ENCODE measurements around the gene ZNF217. TPM values are rescaled to one million over a fixed set of nuclear protein-coding genes. Genes with fewer than 3 reads are reported as not detected.
"Not testable (repeated sequence)": the region's sequence is repeated elsewhere in the genome, so short reads cannot be mapped to it uniquely, and the experiment has no call there.

The ZNF217 gene
- total and polyA plus RNA-seq, 9 of the 15 experiments (the other 6 are each of a cell fraction or from before 2014, with no cell fraction given), result 3.0 to 41.8 (median 16.8) TPM

DNA sequence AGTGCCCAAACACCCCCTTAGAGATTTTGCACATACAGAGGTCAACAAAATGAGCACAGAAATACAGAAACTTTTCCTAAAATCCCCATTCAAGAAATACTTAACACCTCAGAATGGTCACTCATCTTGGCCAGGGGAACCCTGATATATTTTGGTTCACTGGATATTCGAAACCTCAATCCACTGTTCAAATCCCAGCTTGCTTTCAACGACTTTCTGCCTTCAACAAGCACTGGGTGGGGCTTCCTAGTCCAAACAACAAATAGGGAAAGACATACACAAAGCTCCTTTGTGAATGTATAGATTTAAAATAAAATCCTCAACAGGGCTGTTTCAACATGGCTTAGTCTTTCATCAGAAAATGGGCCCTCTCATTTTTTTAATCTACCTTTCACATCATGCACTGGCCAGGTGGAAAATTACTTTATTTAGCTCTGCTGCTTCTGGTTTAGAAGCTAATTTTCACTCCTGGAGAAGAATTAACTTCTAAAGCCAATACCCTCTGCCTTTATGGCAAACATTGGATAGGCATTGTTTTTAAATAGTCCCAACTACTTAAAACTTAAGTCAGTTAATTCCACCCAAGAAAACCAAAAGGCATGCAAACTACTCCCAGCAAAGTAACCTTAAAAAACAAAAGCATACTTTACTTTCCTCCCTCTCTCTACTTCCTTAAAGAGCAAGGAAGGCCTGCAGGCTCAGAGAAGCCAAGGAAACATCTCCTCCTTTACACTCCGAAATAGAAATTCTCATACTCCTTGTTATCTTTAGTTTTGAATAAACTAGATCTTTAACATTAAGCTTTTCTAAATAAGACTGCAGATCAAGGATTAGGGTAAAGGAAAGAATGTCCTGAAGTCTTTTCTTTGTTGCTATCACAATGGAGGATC, 9.7 kb downstream of the ZNF217 start:
- CTCF ChIA-PET (ENCODE audit: low intra/inter-chr PET ratio); intact Hi-C loops (cut with micrococcal nuclease); H3K27me3 ChIP-seq (ENCODE audit: control insufficient read depth in 2 of 2, insufficient read depth in 2 of 2, low read length in 2 of 2); H3K9ac ChIP-seq (ENCODE audit: insufficient read depth in 1 of 2, low read depth in 2 of 2, low read length in 2 of 2); FAIRE-seq; in situ Hi-C loops (cut with MboI); BruUV-seq (replicated peaks); H3K4me2 ChIP-seq (ENCODE audit: insufficient read depth, low read length); H3K9me1 ChIP-seq (ENCODE audit: control insufficient read depth, insufficient read depth, low read length); H2AFZ ChIP-seq (ENCODE audit: low read depth, low read length); H4K20me1 ChIP-seq (replicated peaks; ENCODE audit: control insufficient read depth, insufficient read depth, low read length); DNase-seq (ENCODE audit: extremely low read depth in 1 of 4, low spot score in 3 of 4); H3K9me3 ChIP-seq (replicated peaks; ENCODE audit: control insufficient read depth, insufficient read depth, low read depth, low read length); ATAC-seq; H3K4me3 ChIP-seq; H3K27ac ChIP-seq (ENCODE audit: extremely low read depth, low read depth, low read length); TF ChIP-seq NR2C2 (CRISPR knock-in tag; IDR thresholded peaks at IDR 0.05): not testable (repeated sequence)
- TF ChIP-seq NR2C2 (tag; IDR thresholded peaks at IDR 0.05) (0 out of 2 replicates have a peak, but pooled peaks have one; percentile 7), ZBTB11 (CRISPR knock-in tag; IDR thresholded peaks at IDR 0.05) (peak in 1 of 3 experiments; percentile 57; a peak in 2 of 6 replicates)
- WGBS (ENCODE audit: insufficient coverage, low coverage, missing lambda C conversion rate), result 41% methylated on average over 3 of the region's 3 CpGs
- Histone ChIP-seq H3K4me1 (replicated peaks in 1 of 2; ENCODE audit: control insufficient read depth in 2 of 2, insufficient read depth in 2 of 2, low read length in 2 of 2) (peaks cover 8 to 23% of the 10 kb centered on the region in 2 experiments; a peak in 4 of 5 replicates), H3K79me2 (ENCODE audit: control insufficient read depth, insufficient read depth, low read length) (peaks cover 98% of the 10 kb centered on the region), H3K36me3 (ENCODE audit: control insufficient read depth, insufficient read depth, low read length) (peaks cover 52% of the 10 kb centered on the region)
- POLR2A ChIA-PET, result interaction anchor here (0.7 kb wide), 1 partner anchor 210 kb away, joined by 3 read pairs; no protein-coding TSS in a partner anchor
